HG03064 (cell line): ENCODE results near the gene RHCE.
"Not testable (repeated sequence)": the region's sequence is repeated elsewhere in the genome, so short reads cannot be mapped to it uniquely, and the experiment has no call there.

ENCODE experiments used
- ATAC-seq: cut with Tn5 transposase; IDR thresholded peaks from one replicate; pipeline ENCODE4 v1.9.1; 2021; ENCODE audit warnings: low read depth; ENCODE audit not compliant: unreplicated experiment

Gene RHCE

GRCh38 chr1:25349606-25350005 lies 71.0 kb downstream of the RHCE start:
- no peak for ATAC-seq

GRCh38 chr1:25347556-25347955 lies 73.1 kb downstream of the RHCE start:
- ATAC-seq = no peak

GRCh38 chr1:25343872-25344271 lies 76.8 kb downstream of the RHCE start:
- ATAC-seq = no peak

- no peak for ATAC-seq
These were observed 77.8 kb downstream of the RHCE start for GRCh38 chr1:25342846-25343245.

- ATAC-seq = no peak
These were observed 78.9 kb downstream of the RHCE start for GRCh38 chr1:25341746-25342145.

- no peak for ATAC-seq
These were observed 81.6 kb downstream of the RHCE start for GRCh38 chr1:25338986-25339385.

- ATAC-seq = peak; percentile 53
These were observed 82.2 kb downstream of the RHCE start, which contains the start of gene TMEM50A for GRCh38 chr1:25338188-25338981. Gene TMEM50A (plus strand): TSS chr1:25338334. CDS start chr1:25340487, 2,153 bp downstream.

GRCh38 chr1:25337483-25338187 lies 83.0 kb downstream of the RHCE start:
- ATAC-seq = peak; percentile 40

- ATAC-seq = peak; percentile 38
These were observed 83.7 kb downstream of the RHCE start for GRCh38 chr1:25336922-25337354.

- ATAC-seq = not testable (repeated sequence)
These were observed 90.7 kb downstream of the RHCE start for GRCh38 chr1:25329950-25330349.

- ATAC-seq = not testable (repeated sequence)
These were observed 91.3 kb downstream of the RHCE start for GRCh38 chr1:25329336-25329735.

GRCh38 chr1:25328791-25329185 lies 91.8 kb downstream of the RHCE start:
- ATAC-seq = not testable (repeated sequence)

GRCh38 chr1:25327864-25328790 lies 92.5 kb downstream of the RHCE start:
- not testable (repeated sequence) for ATAC-seq

- ATAC-seq = not testable (repeated sequence)
These were observed 96.2 kb downstream of the RHCE start for GRCh38 chr1:25324407-25324806.

GRCh38 chr1:25322127-25322526 lies 98.5 kb downstream of the RHCE start:
- not testable (repeated sequence) for ATAC-seq

- ATAC-seq = not testable (repeated sequence)
These were observed 100.2 kb downstream of the RHCE start for GRCh38 chr1:25320314-25320938.

- not testable (repeated sequence) for ATAC-seq
These were observed 107.7 kb downstream of the RHCE start for GRCh38 chr1:25312806-25313470.
